Measurements from ENCODE around the gene SEC62. TPM values are rescaled to one million over a fixed set of nuclear protein-coding genes. Genes with fewer than 3 reads are reported as not detected.
A peak's percentile ranks its signal among the peaks of the same experiment; 100 is the strongest.

SEC62 gene
- total and polyA plus RNA-seq, 9 of the 15 experiments (the other 6 are each of a cell fraction or from before 2014, with no cell fraction given), result 34.5 to 152 (median 51.8) TPM

GRCh38 chr3:169945313-169945712 is 21.3 kb upstream of the SEC62 start (continued):
- TF ChIP-seq, protein P1, sequence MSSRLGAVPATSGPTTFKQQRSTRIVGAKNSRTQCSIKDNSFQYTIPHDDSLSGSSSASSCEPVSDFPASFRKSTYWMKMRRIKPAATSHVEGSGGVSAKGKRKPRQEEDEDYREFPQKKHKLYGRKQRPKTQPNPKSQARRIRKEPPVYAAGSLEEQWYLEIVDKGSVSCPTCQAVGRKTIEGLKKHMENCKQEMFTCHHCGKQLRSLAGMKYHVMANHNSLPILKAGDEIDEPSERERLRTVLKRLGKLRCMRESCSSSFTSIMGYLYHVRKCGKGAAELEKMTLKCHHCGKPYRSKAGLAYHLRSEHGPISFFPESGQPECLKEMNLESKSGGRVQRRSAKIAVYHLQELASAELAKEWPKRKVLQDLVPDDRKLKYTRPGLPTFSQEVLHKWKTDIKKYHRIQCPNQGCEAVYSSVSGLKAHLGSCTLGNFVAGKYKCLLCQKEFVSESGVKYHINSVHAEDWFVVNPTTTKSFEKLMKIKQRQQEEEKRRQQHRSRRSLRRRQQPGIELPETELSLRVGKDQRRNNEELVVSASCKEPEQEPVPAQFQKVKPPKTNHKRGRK (tag; IDR thresholded peaks at IDR 0.05), result no peak
- TF ChIP-seq MAZ (CRISPR knock-in tag; conservative IDR thresholded peaks at IDR 0.05 in 1 of 2, IDR thresholded peaks at IDR 0.05 in 1 of 2), result peak; percentile 41 to 71; a peak in 2 of 4 replicates
- no peak for TF ChIP-seq ZNF507 (tag; conservative IDR thresholded peaks at IDR 0.05)
- no peak for TF ChIP-seq RAD51 (IDR thresholded peaks at IDR 0.05; ENCODE audit: borderline replicate concordance, low read depth)
- no peak for TF ChIP-seq ZNF707 (CRISPR knock-in tag; conservative IDR thresholded peaks at IDR 0.05)
- no peak for TF ChIP-seq FIP1L1 (IDR thresholded peaks at IDR 0.05; ENCODE audit: low read depth, low read length, poor library complexity, severe bottlenecking)
- TF ChIP-seq IRF2 (CRISPR knock-in tag; IDR thresholded peaks at IDR 0.05), result no peak
- TF ChIP-seq SREBF2 (CRISPR knock-in tag; IDR thresholded peaks at IDR 0.05), result no peak
- TF ChIP-seq ZNF354B (CRISPR knock-in tag; IDR thresholded peaks at IDR 0.05), result no peak
- no peak for TF ChIP-seq ZNF384 (IDR thresholded peaks at IDR 0.05; ENCODE audit: low read depth, low read length)
- no peak for TF ChIP-seq NFIC (IDR thresholded peaks at IDR 0.05)
- TF ChIP-seq, protein P2, sequence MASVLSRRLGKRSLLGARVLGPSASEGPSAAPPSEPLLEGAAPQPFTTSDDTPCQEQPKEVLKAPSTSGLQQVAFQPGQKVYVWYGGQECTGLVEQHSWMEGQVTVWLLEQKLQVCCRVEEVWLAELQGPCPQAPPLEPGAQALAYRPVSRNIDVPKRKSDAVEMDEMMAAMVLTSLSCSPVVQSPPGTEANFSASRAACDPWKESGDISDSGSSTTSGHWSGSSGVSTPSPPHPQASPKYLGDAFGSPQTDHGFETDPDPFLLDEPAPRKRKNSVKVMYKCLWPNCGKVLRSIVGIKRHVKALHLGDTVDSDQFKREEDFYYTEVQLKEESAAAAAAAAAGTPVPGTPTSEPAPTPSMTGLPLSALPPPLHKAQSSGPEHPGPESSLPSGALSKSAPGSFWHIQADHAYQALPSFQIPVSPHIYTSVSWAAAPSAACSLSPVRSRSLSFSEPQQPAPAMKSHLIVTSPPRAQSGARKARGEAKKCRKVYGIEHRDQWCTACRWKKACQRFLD (CRISPR knock-in tag; IDR thresholded peaks at IDR 0.05), result no peak
- TF ChIP-seq NFE2L1 (tag; IDR thresholded peaks at IDR 0.05; ENCODE audit: borderline replicate concordance, low read depth), result no peak
- no peak for TF ChIP-seq CAMTA2 (CRISPR knock-in tag; conservative IDR thresholded peaks at IDR 0.05)
- TF ChIP-seq, protein P3, sequence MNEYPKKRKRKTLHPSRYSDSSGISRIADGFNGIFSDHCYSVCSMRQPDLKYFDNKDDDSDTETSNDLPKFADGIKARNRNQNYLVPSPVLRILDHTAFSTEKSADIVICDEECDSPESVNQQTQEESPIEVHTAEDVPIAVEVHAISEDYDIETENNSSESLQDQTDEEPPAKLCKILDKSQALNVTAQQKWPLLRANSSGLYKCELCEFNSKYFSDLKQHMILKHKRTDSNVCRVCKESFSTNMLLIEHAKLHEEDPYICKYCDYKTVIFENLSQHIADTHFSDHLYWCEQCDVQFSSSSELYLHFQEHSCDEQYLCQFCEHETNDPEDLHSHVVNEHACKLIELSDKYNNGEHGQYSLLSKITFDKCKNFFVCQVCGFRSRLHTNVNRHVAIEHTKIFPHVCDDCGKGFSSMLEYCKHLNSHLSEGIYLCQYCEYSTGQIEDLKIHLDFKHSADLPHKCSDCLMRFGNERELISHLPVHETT (CRISPR knock-in tag; conservative IDR thresholded peaks at IDR 0.05 in 1 of 2, IDR thresholded peaks at IDR 0.05 in 1 of 2), result no peak
- no peak for TF ChIP-seq ZNF764 (CRISPR knock-in tag; IDR thresholded peaks at IDR 0.05; ENCODE audit: low read depth)
- no peak for TF ChIP-seq NCOA6 (IDR thresholded peaks at IDR 0.05)
- TF ChIP-seq ZNF696 (CRISPR knock-in tag; conservative IDR thresholded peaks at IDR 0.05), result no peak
- no peak for TF ChIP-seq CUX1 (CRISPR knock-in tag; IDR thresholded peaks at IDR 0.05)
- TF ChIP-seq POLR3A (IDR thresholded peaks at IDR 0.05; ENCODE audit: borderline replicate concordance, extremely low read depth, insufficient read depth, insufficient read length), result no peak
